ENCODE measurements around the gene HYI.
A peak's percentile ranks its signal among the peaks of the same experiment; 100 is the strongest.

GRCh38 chr1:43453442-43454269, at the start of gene HYI:
- TF ChIP-seq POLR2A (IDR thresholded peaks at IDR 0.05): peak; percentile 56
- no peak for TF ChIP-seq CTCF (IDR thresholded peaks at IDR 0.05)
- peak; percentile 76 for TF ChIP-seq POLR2AphosphoS5 (IDR thresholded peaks at IDR 0.05)

All from prostate gland (tissue), 2 donors.